H1 (cell line): Measurements from ENCODE around the gene KRTAP5-1. TPM values are rescaled to one million over a fixed set of nuclear protein-coding genes. Genes with fewer than 3 reads are reported as not detected.

ENCODE experiments used
- CTCF ChIA-PET: fragments of 300-600 bp; sonication (Branson Sonifier 250); formaldehyde crosslinking; loops from one replicate; lab custom pipeline; 2021; ENCODE audit not compliant: partially characterized antibody; lab: Charles Lee
- POLR2A ChIA-PET: fragments of 300-600 bp; sonication (Branson Sonifier 250); formaldehyde crosslinking; loops from one replicate; lab custom pipeline; 2021; ENCODE audit warnings: inconsistent platforms; ENCODE audit not compliant: partially characterized antibody; lab: Charles Lee
- DNase-seq, 2 experiments: peaks; one replicate each; pipeline versions ENCODE4 v3.0.0 to v3.0.0-alpha.2; 2010 to 2022; ENCODE audit warnings: low spot score in 2 of 2, low read depth in 1 of 2, mixed read lengths in 1 of 2
- FAIRE-seq: peaks from 2 replicates; lab custom pipeline; 2011; peaks lifted over from hg19 to GRCh38; lab: Jason Lieb, UNC
- H2AFZ ChIP-seq: 2 replicates; pipeline ENCODE4 v1.8.1; 2012; ENCODE audit warnings: low read length, inconsistent platforms
- H2AK5ac ChIP-seq: 2 replicates; pipeline ENCODE4 v1.6.1; 2013; ENCODE audit warnings: low read depth, low read length
- H2BK120ac ChIP-seq: replicated peaks from 2 replicates; pipeline ENCODE3; 2013; ENCODE audit warnings: low read depth, low read length, inconsistent platforms
- H2BK12ac ChIP-seq: 2 replicates; pipeline ENCODE4 v1.6.1; 2013; ENCODE audit warnings: low read depth, low read length
- H2BK15ac ChIP-seq: 2 replicates; pipeline ENCODE4 v1.6.1; 2013; ENCODE audit warnings: low read length
- H2BK20ac ChIP-seq: 2 replicates; pipeline ENCODE4 v1.6.1; 2013; ENCODE audit warnings: low read length
- H2BK5ac ChIP-seq: 2 replicates; pipeline ENCODE4 v1.6.1; 2013; ENCODE audit warnings: low read depth, low read length
- H3K14ac ChIP-seq: 2 replicates; pipeline ENCODE4 v1.6.1; 2013; ENCODE audit warnings: inconsistent platforms; ENCODE audit not compliant: insufficient read length
- H3K18ac ChIP-seq: 2 replicates; pipeline ENCODE4 v1.6.1; 2013; ENCODE audit warnings: low read length; ENCODE audit errors: extremely low read depth
- H3K23ac ChIP-seq: 2 replicates; pipeline ENCODE4 v1.6.1; 2013; ENCODE audit warnings: inconsistent platforms; ENCODE audit not compliant: insufficient read length
- H3K23me2 ChIP-seq: 2 replicates; pipeline ENCODE4 v1.6.1; 2013; ENCODE audit warnings: low read depth, low read length
- H3K27ac ChIP-seq: 2 replicates; pipeline ENCODE4 v1.6.1; 2011; ENCODE audit warnings: low read depth, low read length, inconsistent platforms
- H3K27me3 ChIP-seq, 4 experiments: replicated peaks in 1 of 4; 1 replicate in 1 of 4; 2 replicates in 3 of 4; pipeline versions ENCODE4 v1.6.1 to v1.8.1; 2011 to 2013; ENCODE audit warnings: low read length in 3 of 4, mild to moderate bottlenecking in 3 of 4, inconsistent platforms in 2 of 4, mixed read lengths in 2 of 4, moderate library complexity in 1 of 4; ENCODE audit not compliant: control insufficient read depth in 3 of 4, insufficient read depth in 3 of 4; ENCODE audit errors: extremely low read depth in 1 of 4
- H3K36me3 ChIP-seq, 4 experiments: 2 replicates each; pipeline versions ENCODE4 v1.6.1 to v1.8.1; 2011 to 2013; ENCODE audit warnings: mild to moderate bottlenecking in 4 of 4, low read length in 3 of 4, moderate library complexity in 2 of 4, control low read depth in 1 of 4, inconsistent platforms in 1 of 4; ENCODE audit not compliant: insufficient read depth in 4 of 4, control insufficient read depth in 2 of 4
- H3K4ac ChIP-seq: replicated peaks from 2 replicates; pipeline ENCODE3; 2013; ENCODE audit warnings: low read length, low read depth, mixed read lengths, inconsistent platforms; ENCODE audit not compliant: insufficient read length
- H3K4me1 ChIP-seq, 4 experiments: replicated peaks in 1 of 4; 1 replicate in 1 of 4; 2 replicates in 3 of 4; pipeline versions ENCODE4 v1.6.1 to v1.8.1; 2011 to 2013; ENCODE audit warnings: low read length in 3 of 4, inconsistent platforms in 2 of 4, mixed read lengths in 1 of 4; ENCODE audit not compliant: insufficient read depth in 4 of 4, control insufficient read depth in 3 of 4
- H3K4me2 ChIP-seq, 2 experiments: 2 replicates each; pipeline versions ENCODE4 v1.6.1 to v1.8.1; 2011 to 2013; ENCODE audit warnings: low read depth in 2 of 2, low read length in 2 of 2, control low read depth in 1 of 2, inconsistent platforms in 1 of 2, mild to moderate bottlenecking in 1 of 2; ENCODE audit not compliant: insufficient read depth in 1 of 2
- H3K4me3 ChIP-seq, 4 experiments: fragments of 200-600, 300-600 bp in 1 of 4; sonication (generic), shearing (Covaris generic), sonication (Bioruptor Twin) in 1 of 4; 2 replicates each; pipeline versions ENCODE4 v1.5.1 to v1.8.1; 2011 to 2016; ENCODE audit warnings: low read length in 4 of 4, low read depth in 3 of 4, control low read depth in 2 of 4, inconsistent platforms in 2 of 4, mild to moderate bottlenecking in 2 of 4, mixed read lengths in 1 of 4, moderate library complexity in 1 of 4; ENCODE audit not compliant: insufficient read depth in 2 of 4; ENCODE audit errors: extremely low read depth in 1 of 4
- H3K56ac ChIP-seq: replicated peaks from 2 replicates; pipeline ENCODE3; 2013; ENCODE audit warnings: low read depth, mild to moderate bottlenecking, mixed read lengths, low read length, inconsistent platforms; ENCODE audit not compliant: insufficient read length
- H3K79me1 ChIP-seq: 2 replicates; pipeline ENCODE4 v1.6.1; 2013; ENCODE audit warnings: low read depth, low read length, control low read depth
- H3K79me2 ChIP-seq, 2 experiments: 2 replicates each; pipeline versions ENCODE4 v1.6.1 to v1.8.1; 2012 to 2013; ENCODE audit warnings: low read length in 2 of 2, mild to moderate bottlenecking in 2 of 2, inconsistent platforms in 1 of 2; ENCODE audit not compliant: insufficient read depth in 2 of 2, control insufficient read depth in 1 of 2
- H3K9ac ChIP-seq, 4 experiments: replicated peaks in 1 of 4; 1 replicate in 1 of 4; 2 replicates in 3 of 4; pipeline versions ENCODE4 v1.6.1 to v1.8.1; 2011 to 2013; ENCODE audit warnings: low read depth in 3 of 4, low read length in 3 of 4, control low read depth in 2 of 4, mild to moderate bottlenecking in 2 of 4, moderate library complexity in 2 of 4, inconsistent platforms in 1 of 4; ENCODE audit errors: extremely low read depth in 1 of 4
- H3K9me3 ChIP-seq, 2 experiments: 2 replicates each; pipeline versions ENCODE4 v1.6.1 to v1.8.1; 2012 to 2013; ENCODE audit warnings: mild to moderate bottlenecking in 2 of 2, moderate library complexity in 2 of 2, control low read depth in 1 of 2, inconsistent platforms in 1 of 2, low read depth in 1 of 2, low read length in 1 of 2, mixed read lengths in 1 of 2; ENCODE audit not compliant: insufficient read depth in 2 of 2
- H4K20me1 ChIP-seq, 2 experiments: replicated peaks in 1 of 2; 2 replicates each; pipeline versions ENCODE3 to v1.8.1; 2011 to 2013; ENCODE audit warnings: inconsistent platforms in 2 of 2, low read length in 2 of 2, mild to moderate bottlenecking in 1 of 2; ENCODE audit not compliant: insufficient read depth in 2 of 2, control insufficient read depth in 1 of 2
- H4K5ac ChIP-seq: 2 replicates; pipeline ENCODE4 v1.6.1; 2013; ENCODE audit warnings: low read length, low read depth, mixed read lengths, inconsistent platforms; ENCODE audit not compliant: insufficient read length
- H4K8ac ChIP-seq: 2 replicates; pipeline ENCODE4 v1.8.0; 2013; ENCODE audit warnings: mild to moderate bottlenecking, moderate library complexity, low read length, inconsistent platforms; ENCODE audit not compliant: insufficient read depth; ENCODE audit errors: extremely low read depth
- H4K91ac ChIP-seq: replicated peaks from 2 replicates; pipeline ENCODE3; 2013; ENCODE audit warnings: low read length, mixed read lengths, inconsistent platforms; ENCODE audit not compliant: insufficient read length
- ATF3 ChIP-seq: IDR thresholded peaks from 2 replicates; pipeline ENCODE4 v1.6.1; 2011; ENCODE audit warnings: low read depth, mild to moderate bottlenecking, low read length; ENCODE audit not compliant: insufficient read depth
- BACH1 ChIP-seq: IDR thresholded peaks from 2 replicates; pipeline ENCODE4 v1.6.1; 2012; ENCODE audit warnings: low read length, improper control_type of control experiment
- BCL11A ChIP-seq, 2 experiments: IDR thresholded peaks; one replicate each; pipeline ENCODE4 v1.6.1; 2011; ENCODE audit warnings: low read depth in 2 of 2, low read length in 2 of 2, mild to moderate bottlenecking in 2 of 2
- CBX5 ChIP-seq: fragments of 300-800, 300-1000 bp; sonication (generic); IDR thresholded peaks from 2 replicates; pipeline ENCODE4 v1.7.1; 2016; ENCODE audit warnings: antibody characterized with exemption, low read length, low read depth
- CREB1 ChIP-seq: IDR thresholded peaks from 2 replicates; pipeline ENCODE4 v1.6.1; 2012; ENCODE audit warnings: inconsistent platforms
- HDAC6 ChIP-seq: IDR thresholded peaks from one replicate; pipeline ENCODE4 v1.7.1; 2012; ENCODE audit warnings: low read depth, mild to moderate bottlenecking, inconsistent platforms, low read length, moderate library complexity
- KDM4A ChIP-seq: IDR thresholded peaks from one replicate; pipeline ENCODE4 v1.7.1; 2012; ENCODE audit warnings: low read depth, mild to moderate bottlenecking, moderate library complexity, low read length, inconsistent platforms; ENCODE audit not compliant: severe bottlenecking
- RNF2 ChIP-seq: fragments of 200-900, 300-1000 bp; sonication (generic); IDR thresholded peaks from 2 replicates; pipeline ENCODE4 v1.7.1; 2016; ENCODE audit warnings: borderline replicate concordance, low read depth, mild to moderate bottlenecking, antibody characterized with exemption, low read length; ENCODE audit not compliant: poor library complexity, severe bottlenecking; ENCODE audit errors: missing control alignments
- SIX5 ChIP-seq: IDR thresholded peaks from 2 replicates; pipeline ENCODE4 v1.6.1; 2011; ENCODE audit warnings: mild to moderate bottlenecking, low read depth, low read length
- WGBS, 2 experiments: shearing (Covaris generic) in 1 of 2; methylation state at CpG; one replicate each; pipeline versions ENCODE4 v1.1.6 to v1.1.7; 2013 to 2015; ENCODE audit warnings: low lambda C conversion rate in 2 of 2, mixed read lengths in 2 of 2, inconsistent platforms in 1 of 2, low coverage in 1 of 2, missing lambda C conversion rate in 1 of 2; ENCODE audit not compliant: insufficient replicate concordance in 2 of 2, insufficient coverage in 1 of 2, insufficient read length in 1 of 2; ENCODE audit errors: extremely low coverage in 1 of 2, missing lambda C conversion rate in 1 of 2; 5-methylcytosine and 5-hydroxymethylcytosine counted together
- polyA plus RNA-seq, 7 experiments: library from polyadenylated mRNA; depleted of rRNA in 3 of 7; stranded (reverse) in 5 of 7; unstranded in 2 of 7; fragments of >200 nt in 5 of 7; fragments of 200-250 nt in 2 of 7; gene quantifications; 1 replicate in 5 of 7; 2 replicates in 1 of 7; 4 replicates in 1 of 7; pipeline versions ENCODE4 v1.2.1 to v1.2.3, GENCODE V29; 2011 to 2013; ENCODE audit warnings: missing spikeins in 2 of 7, mixed read lengths in 2 of 7
- total RNA-seq: library from RNA; stranded (reverse); fragmentation: NEBNext Ultra II Directional; extraction: Animal tissue kit (Norgen Biotek cat#: 25700); gene quantifications from 2 replicates; pipeline ENCODE4 v1.2.1, GENCODE V29; 2021

KRTAP5-1 gene
- total and polyA plus RNA-seq, 2 of the 8 experiments (the other 6 are each of a cell fraction or from before 2014, with no cell fraction given), result not detected

- CTCF ChIA-PET, result interaction anchor here (0.9 to 9.1 kb wide), 5 partner anchors 15 to 55 kb away, joined by 3 to 100 read pairs (median 6); no protein-coding TSS in a partner anchor
- H3K27ac ChIP-seq, result no peak overlapping the region
- H2AK5ac ChIP-seq, result no peak overlapping the region
- no peak overlapping the region for H2BK120ac ChIP-seq
- no peak overlapping the region for H3K9ac ChIP-seq
- POLR2A ChIA-PET, result interaction anchor here (0.9 to 6.9 kb wide), 6 partner anchors 13 to 350 kb away, joined by 3 to 58 read pairs (median 5); no protein-coding TSS in a partner anchor
- H3K27me3 ChIP-seq, result peaks cover 18 to 47% (median 45%) of the 10 kb centered on the region in 4 experiments
- no peaks in the 10 kb centered on the region for H3K36me3 ChIP-seq
- H2BK20ac ChIP-seq, result peak overlapping the region; percentile 48; the same call in 1 of the 2 replicates
- peak overlapping the region in 1 of 2 experiments; percentile 53; a peak in 1 of 4 replicates for H3K4me2 ChIP-seq
- H3K18ac ChIP-seq, result no peak overlapping the region; the same call in 1 of the 2 replicates
- 94% methylated on average over 10 of the region's 11 CpGs; no CpG with 5 or more reads in 1 of the 2 experiments for WGBS, 2 experiments
- no peak overlapping the region for H3K4ac ChIP-seq
- no peak overlapping the region for H4K8ac ChIP-seq
- no peak overlapping the region for H2AFZ ChIP-seq
- peak overlapping the region; percentile 92; the same call in 1 of the 2 replicates for H2BK12ac ChIP-seq
- H2BK15ac ChIP-seq, result peak overlapping the region; percentile 29; the same call in 1 of the 2 replicates
- no peak overlapping the region for H3K14ac ChIP-seq
- no peak overlapping the region for H3K56ac ChIP-seq
- TF ChIP-seq RNF2 (no peak), CREB1 (no peak), BCL11A (IDR thresholded peaks at IDR 0.05; ENCODE audit: low read depth in 2 of 2, low read length in 2 of 2) (no peak), KDM4A (no peak), CBX5 (no peak), BACH1 (no peak), SIX5 (no peak), HDAC6 (no peak), ATF3 (no peak)
- DNase-seq (no peak), FAIRE-seq (no peak)
- no peak overlapping the region for H4K5ac ChIP-seq
- no peaks in the 10 kb centered on the region; the same call in 1 of the 2 replicates for H3K23me2 ChIP-seq
- H3K79me2 ChIP-seq, result no peaks in the 10 kb centered on the region
- no peaks in the 10 kb centered on the region for H3K79me1 ChIP-seq
- no peak overlapping the region for H2BK5ac ChIP-seq
- no peak overlapping the region for H3K23ac ChIP-seq
- peak overlapping the region; percentile 80 for H4K91ac ChIP-seq
- H4K20me1 ChIP-seq, result peaks cover 4 to 22% of the 10 kb centered on the region in 2 experiments
- H3K9me3 ChIP-seq, result no peaks in the 10 kb centered on the region
- peaks cover 0 to 52% (median 35%) of the 10 kb centered on the region in 4 experiments; a peak in 6 of 7 replicates for H3K4me1 ChIP-seq
- no peak overlapping the region for H3K4me3 ChIP-seq
Measured at GRCh38 chr11:1570001-1570453, 15.1 kb downstream of the KRTAP5-1 start.
